Aorta (tissue), 5 donors: ENCODE results near the gene C10orf71. TPM values are rescaled to one million over a fixed set of nuclear protein-coding genes. Genes with fewer than 3 reads are reported as not detected.

ENCODE experiments used
- ATAC-seq: fragments of 200-7000 bp; cut with Tn5 transposase; one replicate; pipeline ENCODE4 v1.9.1; 2022; ENCODE audit warnings: moderate library complexity; ENCODE audit not compliant: low FRiP score
- DNase-seq, 2 donors: peaks; one replicate each; pipeline ENCODE4 v3.0.0-alpha.2; 2020
- H3K27ac ChIP-seq, 2 donors: one replicate each; pipeline ENCODE4 v1.5.1; 2013; ENCODE audit warnings: low read length in 2 of 2, mild to moderate bottlenecking in 2 of 2, moderate library complexity in 2 of 2, control low read depth in 1 of 2, inconsistent platforms in 1 of 2, low read depth in 1 of 2
- H3K27me3 ChIP-seq, 2 donors: one replicate each; pipeline ENCODE4 v1.6.1; 2013; ENCODE audit warnings: control low read depth in 1 of 2, low read length in 1 of 2, mild to moderate bottlenecking in 1 of 2, moderate library complexity in 1 of 2; ENCODE audit not compliant: insufficient read depth in 2 of 2, control insufficient read depth in 1 of 2
- H3K36me3 ChIP-seq, 2 donors: one replicate each; pipeline ENCODE4 v1.6.1; 2013; ENCODE audit warnings: control low read depth in 1 of 2, low read length in 1 of 2, mild to moderate bottlenecking in 1 of 2; ENCODE audit not compliant: insufficient read depth in 2 of 2, control insufficient read depth in 1 of 2
- H3K4me1 ChIP-seq, 2 donors: one replicate each; pipeline ENCODE4 v1.6.1; 2013; ENCODE audit warnings: low read length in 2 of 2, control low read depth in 1 of 2, mild to moderate bottlenecking in 1 of 2, moderate library complexity in 1 of 2; ENCODE audit not compliant: insufficient read depth in 2 of 2, control insufficient read depth in 1 of 2
- H3K4me3 ChIP-seq, 2 donors: one replicate each; pipeline ENCODE4 v1.5.1; 2013; ENCODE audit warnings: low read length in 2 of 2, control low read depth in 1 of 2, mild to moderate bottlenecking in 1 of 2
- H3K9me3 ChIP-seq: one replicate; pipeline ENCODE4 v1.6.1; 2013; ENCODE audit warnings: mild to moderate bottlenecking, low read length; ENCODE audit not compliant: control insufficient read depth
- WGBS, 2 donors: extraction: QIAGEN DNeasy Blood & Tissue Kit; methylation state at CpG; one replicate each; pipeline ENCODE4 v1.1.7; 2013; 5-methylcytosine and 5-hydroxymethylcytosine counted together
- intact Hi-C, 2 donors: fragments of 100-400 bp; cut with DNase I; formaldehyde crosslinking; loops; one replicate each; pipeline versions ENCODE4 v1.14.2 to v1.15.0; 2022
- polyA plus RNA-seq, 2 donors: library from polyadenylated mRNA; stranded (reverse); fragments of 200-250 nt; gene quantifications; one replicate each; pipeline ENCODE4 v1.2.3, GENCODE V29; 2013
- total RNA-seq, 2 donors: library from RNA; stranded (reverse); fragmentation: NEBNext Ultra II Directional; extraction: Animal tissue kit (Norgen Biotek cat#: 25700); gene quantifications; one replicate each; pipeline ENCODE4 v1.2.1, GENCODE V29; 2021
- donor health status: healthy with polysubstance abuse.
- donor health status: Bipolar disorder and iron deficiency.
- donor health status: DM: no; HTN: no; CAD: no.
- donor health status: DM: no; HTN: no; CAD: no.
- donor health status: DM: yes; HTN: yes; CAD: no.

C10orf71 gene
- total and polyA plus RNA-seq, 4 donors = 0.09 to 0.13 (median 0.13) TPM; not detected in 1

GRCh38 chr10:49353026-49353894 lies 54.3 kb downstream of the C10orf71 start:
- no peaks in the 10 kb centered on the region for H3K36me3 ChIP-seq
- H3K4me3 ChIP-seq = no peak overlapping the region
- intact Hi-C loops = no loop called here
- peaks cover 14% of the 10 kb centered on the region for H3K9me3 ChIP-seq
- H3K27ac ChIP-seq = no peak overlapping the region
- H3K27me3 ChIP-seq = no peaks in the 10 kb centered on the region
- no peaks in the 10 kb centered on the region for H3K4me1 ChIP-seq
- WGBS, 2 donors = 77 to 79% methylated on average over 6 of the region's 6 CpGs
- ATAC-seq (no peak), DNase-seq (peak in 1 of 2 donors; percentile 59)

GRCh38 chr10:49353895-49354566 lies 55.1 kb downstream of the C10orf71 start:
- ATAC-seq = no peak

GRCh38 chr10:49354593-49354992 lies 55.6 kb downstream of the C10orf71 start:
- intact Hi-C loops = no loop called here
- ATAC-seq (no peak), DNase-seq (peak in 1 of 2 donors; percentile 44)
- WGBS, 2 donors = 73 to 82% methylated on average over 3 of the region's 3 CpGs
- H3K4me3 ChIP-seq = no peak overlapping the region
- no peak overlapping the region for H3K27ac ChIP-seq
- no peaks in the 10 kb centered on the region for H3K4me1 ChIP-seq
- no peaks in the 10 kb centered on the region for H3K27me3 ChIP-seq
- peaks cover 11% of the 10 kb centered on the region for H3K9me3 ChIP-seq
- no peaks in the 10 kb centered on the region for H3K36me3 ChIP-seq

More at GRCh38 chr10:49353895-49354566, 55.1 kb downstream of the C10orf71 start:
- no peak for DNase-seq
- H3K4me1 ChIP-seq = no peaks in the 10 kb centered on the region
- 92 to 94% methylated on average over 8 of the region's 8 CpGs for WGBS, 2 donors
- no peak overlapping the region for H3K27ac ChIP-seq
- no peak overlapping the region for H3K4me3 ChIP-seq
- H3K36me3 ChIP-seq = no peaks in the 10 kb centered on the region
- intact Hi-C loops = no loop called here
- no peaks in the 10 kb centered on the region for H3K27me3 ChIP-seq
- peaks cover 14% of the 10 kb centered on the region for H3K9me3 ChIP-seq

- peaks cover 5% of the 10 kb centered on the region for H3K9me3 ChIP-seq
- no peak for ATAC-seq
- no peak overlapping the region for H3K4me3 ChIP-seq
- no peak overlapping the region for H3K27ac ChIP-seq
- DNase-seq = no peak
- H3K36me3 ChIP-seq = no peaks in the 10 kb centered on the region
- intact Hi-C loops = no loop called here
- H3K4me1 ChIP-seq = no peaks in the 10 kb centered on the region
- WGBS, 2 donors = 87% methylated on average over 3 of the region's 3 CpGs
- no peaks in the 10 kb centered on the region for H3K27me3 ChIP-seq
These were observed 56.3 kb downstream of the C10orf71 start for GRCh38 chr10:49355221-49355620.

GRCh38 chr10:49356181-49356580 lies 57.2 kb downstream of the C10orf71 start:
- Histone ChIP-seq H3K4me1 (no peaks in the 10 kb centered on the region), H3K27ac (no peak overlapping the region), H3K36me3 (no peaks in the 10 kb centered on the region), H3K9me3 (no peaks in the 10 kb centered on the region), H3K27me3 (no peaks in the 10 kb centered on the region), H3K4me3 (no peak overlapping the region)
- DNase-seq (no peak), ATAC-seq (no peak)
- WGBS, 2 donors = 72 to 80% methylated on average over 4 of the region's 4 CpGs
- intact Hi-C loops = no loop called here

- no peaks in the 10 kb centered on the region for H3K4me1 ChIP-seq
- intact Hi-C loops = no loop called here
- 88 to 89% methylated on average over 1 of the region's 1 CpG for WGBS, 2 donors
These were observed 58.0 kb downstream of the C10orf71 start for GRCh38 chr10:49356944-49357343.

GRCh38 chr10:49357910-49358309 lies 58.9 kb downstream of the C10orf71 start:
- Histone ChIP-seq H3K27me3 (no peaks in the 10 kb centered on the region), H3K9me3 (no peaks in the 10 kb centered on the region), H3K27ac (no peak overlapping the region), H3K36me3 (no peaks in the 10 kb centered on the region), H3K4me3 (no peak overlapping the region), H3K4me1 (no peaks in the 10 kb centered on the region)
- DNase-seq = no peak
- WGBS, 2 donors = 80 to 82% methylated on average over 2 of the region's 2 CpGs
- intact Hi-C loops = no loop called here
- ATAC-seq = no peak

More at GRCh38 chr10:49356944-49357343, 58.0 kb downstream of the C10orf71 start:
- Histone ChIP-seq H3K9me3 (no peaks in the 10 kb centered on the region), H3K4me3 (no peak overlapping the region), H3K36me3 (no peaks in the 10 kb centered on the region), H3K27me3 (no peaks in the 10 kb centered on the region), H3K27ac (no peak overlapping the region)
- DNase-seq = no peak
- no peak for ATAC-seq

- 41 to 45% methylated on average over 11 to 13 of the region's 13 CpGs for WGBS, 2 donors
- Histone ChIP-seq H3K27me3 (no peaks in the 10 kb centered on the region), H3K36me3 (no peaks in the 10 kb centered on the region), H3K4me3 (no peak overlapping the region), H3K4me1 (no peaks in the 10 kb centered on the region), H3K9me3 (no peaks in the 10 kb centered on the region), H3K27ac (no peak overlapping the region)
- DNase-seq (peak in 1 of 2 donors; percentile 59), ATAC-seq (peak; percentile 9)
- intact Hi-C loops = no loop called here
These were observed 60.6 kb downstream of the C10orf71 start for GRCh38 chr10:49359349-49360270.
